BLaER1 (cell line): ENCODE data around the gene ETV6.

ENCODE experiments used
- H3K27ac ChIP-seq: shearing (Covaris generic); formaldehyde crosslinking; 2 replicates; pipeline ENCODE4 v1.8.1; 2022
- H3K27me3 ChIP-seq: shearing (Covaris generic); formaldehyde crosslinking; 2 replicates; pipeline ENCODE4 v1.8.1; 2022
- H3K36me3 ChIP-seq: shearing (Covaris generic); formaldehyde crosslinking; 2 replicates; pipeline ENCODE4 v1.8.1; 2022
- H3K4me1 ChIP-seq: shearing (Covaris generic); formaldehyde crosslinking; 2 replicates; pipeline ENCODE4 v1.8.1; 2022
- H3K4me2 ChIP-seq: shearing (Covaris generic); formaldehyde crosslinking; 2 replicates; pipeline ENCODE4 v1.8.1; 2022
- H3K4me3 ChIP-seq: shearing (Covaris generic); formaldehyde crosslinking; 2 replicates; pipeline ENCODE4 v1.8.1; 2022
- H3K9ac ChIP-seq: shearing (Covaris generic); formaldehyde crosslinking; 2 replicates; pipeline ENCODE4 v1.8.1; 2022
- H3K9me3 ChIP-seq: shearing (Covaris generic); formaldehyde crosslinking; 2 replicates; pipeline ENCODE4 v1.8.1; 2022
- H4K20me1 ChIP-seq: shearing (Covaris generic); formaldehyde crosslinking; 2 replicates; pipeline ENCODE4 v1.8.1; 2022
- Cebpa-rat ChIP-seq: shearing (Covaris generic); IDR thresholded peaks from 2 replicates; pipeline ENCODE4 v1.8.1; 2022

ETV6 gene

GRCh38 chr12:11718105-11718504 is 68.6 kb downstream of the ETV6 start:
- Histone ChIP-seq H3K4me2 (no peak overlapping the region), H3K27ac (no peak overlapping the region), H3K9ac (no peak overlapping the region), H3K9me3 (peaks cover 5% of the 10 kb centered on the region; the same call in 1 of the 2 replicates), H3K4me1 (peaks cover 24% of the 10 kb centered on the region), H3K27me3 (no peaks in the 10 kb centered on the region), H3K4me3 (no peak overlapping the region), H4K20me1 (peaks cover 62% of the 10 kb centered on the region), H3K36me3 (peaks cover 67% of the 10 kb centered on the region)
- no peak for TF ChIP-seq Cebpa-rat

GRCh38 chr12:11718768-11719253 is 69.3 kb downstream of the ETV6 start:
- Histone ChIP-seq H3K4me3 (no peak overlapping the region), H3K27ac (no peak overlapping the region), H3K27me3 (no peaks in the 10 kb centered on the region), H3K4me2 (0 out of 2 replicates have a peak overlapping the region, but pooled peaks have one; percentile 40), H3K4me1 (peaks cover 21% of the 10 kb centered on the region), H3K9ac (no peak overlapping the region), H4K20me1 (peaks cover 55% of the 10 kb centered on the region), H3K36me3 (peaks cover 73% of the 10 kb centered on the region), H3K9me3 (peaks cover 10% of the 10 kb centered on the region; the same call in 1 of the 2 replicates)
- no peak for TF ChIP-seq Cebpa-rat

- Histone ChIP-seq H3K27me3 (no peaks in the 10 kb centered on the region), H3K4me3 (no peak overlapping the region), H3K36me3 (peaks cover 71% of the 10 kb centered on the region), H3K27ac (peak overlapping the region; percentile 8; the same call in 1 of the 2 replicates), H3K4me1 (peaks cover 29% of the 10 kb centered on the region), H4K20me1 (peaks cover 46% of the 10 kb centered on the region), H3K4me2 (peak overlapping the region; percentile 40), H3K9me3 (peaks cover 15% of the 10 kb centered on the region; the same call in 1 of the 2 replicates), H3K9ac (no peak overlapping the region)
- TF ChIP-seq Cebpa-rat = no peak
Observed at GRCh38 chr12:11719678-11720099, 70.2 kb downstream of the ETV6 start.

GRCh38 chr12:11722071-11722470 is 72.6 kb downstream of the ETV6 start:
- no peak overlapping the region for H3K27ac ChIP-seq
- no peak overlapping the region for H3K4me3 ChIP-seq
- H3K4me1 ChIP-seq = peaks cover 52% of the 10 kb centered on the region
- H3K4me2 ChIP-seq = no peak overlapping the region
- no peak overlapping the region for H3K9ac ChIP-seq
- H3K27me3 ChIP-seq = no peaks in the 10 kb centered on the region
- peaks cover 53% of the 10 kb centered on the region for H3K36me3 ChIP-seq
- peaks cover 43% of the 10 kb centered on the region for H4K20me1 ChIP-seq
- TF ChIP-seq Cebpa-rat = no peak
- H3K9me3 ChIP-seq = peaks cover 20% of the 10 kb centered on the region; the same call in 1 of the 2 replicates

GRCh38 chr12:11722578-11723138 is 73.2 kb downstream of the ETV6 start:
- Histone ChIP-seq H3K4me2 (no peak overlapping the region), H3K9ac (no peak overlapping the region), H3K4me1 (peaks cover 58% of the 10 kb centered on the region), H3K9me3 (peaks cover 20% of the 10 kb centered on the region; the same call in 1 of the 2 replicates), H3K27me3 (no peaks in the 10 kb centered on the region), H3K36me3 (peaks cover 47% of the 10 kb centered on the region), H4K20me1 (peaks cover 44% of the 10 kb centered on the region), H3K27ac (no peak overlapping the region), H3K4me3 (no peak overlapping the region)
- TF ChIP-seq Cebpa-rat = no peak

GRCh38 chr12:11723993-11724392 is 74.5 kb downstream of the ETV6 start:
- Histone ChIP-seq H3K9ac (no peak overlapping the region), H4K20me1 (peaks cover 34% of the 10 kb centered on the region), H3K4me3 (no peak overlapping the region), H3K27me3 (no peaks in the 10 kb centered on the region), H3K9me3 (peaks cover 20% of the 10 kb centered on the region; the same call in 1 of the 2 replicates), H3K36me3 (peaks cover 36% of the 10 kb centered on the region; the same call in 1 of the 2 replicates), H3K4me1 (peaks cover 67% of the 10 kb centered on the region), H3K4me2 (no peak overlapping the region), H3K27ac (no peak overlapping the region)
- TF ChIP-seq Cebpa-rat = no peak

- H3K36me3 ChIP-seq = peaks cover 30% of the 10 kb centered on the region; the same call in 1 of the 2 replicates
- peaks cover 67% of the 10 kb centered on the region for H3K4me1 ChIP-seq
- no peaks in the 10 kb centered on the region for H3K27me3 ChIP-seq
- H3K4me2 ChIP-seq = peak overlapping the region; percentile 82
- H4K20me1 ChIP-seq = peaks cover 33% of the 10 kb centered on the region
- no peak overlapping the region for H3K9ac ChIP-seq
- no peak for TF ChIP-seq Cebpa-rat
- H3K27ac ChIP-seq = no peak overlapping the region
- no peak overlapping the region for H3K4me3 ChIP-seq
- peaks cover 18% of the 10 kb centered on the region; the same call in 1 of the 2 replicates for H3K9me3 ChIP-seq
Observed at GRCh38 chr12:11724888-11725311, 75.4 kb downstream of the ETV6 start.

GRCh38 chr12:11725686-11726085 is 76.2 kb downstream of the ETV6 start:
- Histone ChIP-seq H3K4me1 (peaks cover 72% of the 10 kb centered on the region), H3K36me3 (peaks cover 30% of the 10 kb centered on the region; the same call in 1 of the 2 replicates), H3K4me3 (no peak overlapping the region), H3K9me3 (peaks cover 15% of the 10 kb centered on the region; the same call in 1 of the 2 replicates), H4K20me1 (peaks cover 38% of the 10 kb centered on the region), H3K9ac (no peak overlapping the region), H3K27ac (0 out of 2 replicates have a peak overlapping the region, but pooled peaks have one; percentile 3), H3K27me3 (no peaks in the 10 kb centered on the region), H3K4me2 (peak overlapping the region; percentile 82)
- no peak for TF ChIP-seq Cebpa-rat

- TF ChIP-seq Cebpa-rat = no peak
- Histone ChIP-seq H3K4me3 (no peak overlapping the region), H3K9ac (0 out of 2 replicates have a peak overlapping the region, but pooled peaks have one; percentile 31), H3K36me3 (peaks cover 30% of the 10 kb centered on the region; the same call in 1 of the 2 replicates), H4K20me1 (peaks cover 43% of the 10 kb centered on the region), H3K27me3 (no peaks in the 10 kb centered on the region), H3K27ac (peak overlapping the region; percentile 41), H3K4me2 (peak overlapping the region; percentile 82), H3K4me1 (peaks cover 82% of the 10 kb centered on the region), H3K9me3 (peaks cover 15% of the 10 kb centered on the region; the same call in 1 of the 2 replicates)
Observed at GRCh38 chr12:11726659-11727058, 77.2 kb downstream of the ETV6 start.

GRCh38 chr12:11727133-11727664 is 77.7 kb downstream of the ETV6 start:
- Histone ChIP-seq H3K9ac (0 out of 2 replicates have a peak overlapping the region, but pooled peaks have one; percentile 31), H3K36me3 (peaks cover 31% of the 10 kb centered on the region), H3K27me3 (no peaks in the 10 kb centered on the region), H3K4me2 (peak overlapping the region; percentile 82), H3K9me3 (peaks cover 15% of the 10 kb centered on the region; the same call in 1 of the 2 replicates), H3K4me1 (peaks cover 85% of the 10 kb centered on the region), H4K20me1 (peaks cover 43% of the 10 kb centered on the region), H3K27ac (peak overlapping the region; percentile 41), H3K4me3 (no peak overlapping the region)
- no peak for TF ChIP-seq Cebpa-rat
